ENCODE results near the gene FLG. TPM values are rescaled to one million over a fixed set of nuclear protein-coding genes. Genes with fewer than 3 reads are reported as not detected.
"Not testable (repeated sequence)": the region's sequence is repeated elsewhere in the genome, so short reads cannot be mapped to it uniquely, and the experiment has no call there.

Gene FLG
- 0.06 and 0.19 TPM in 2 replicates for total RNA-seq

DNA sequence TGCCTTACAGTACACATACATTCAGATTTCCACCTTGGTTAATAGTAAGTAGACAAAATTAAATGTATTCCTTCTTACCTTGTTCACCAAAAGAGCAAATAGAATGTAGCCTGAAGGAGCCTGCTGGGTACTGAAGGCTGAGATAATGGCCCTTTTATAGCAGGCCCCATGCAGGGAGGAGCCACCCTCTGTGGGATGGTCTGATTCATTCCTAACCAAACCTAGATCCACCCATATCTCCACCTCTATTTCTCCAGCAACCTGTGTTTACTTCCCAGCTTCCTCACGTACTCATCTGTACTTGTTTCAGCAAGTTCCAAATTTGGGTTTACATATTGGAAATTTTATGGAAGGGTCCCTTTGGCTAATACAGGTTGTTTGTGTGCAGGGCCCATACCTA is at the start of gene FLG:
Gene FLG, minus strand, starts transcription at position 129 of the 400 bp plus-strand sequence. CDS start 9,783 bp downstream, outside the sequence.
- no peak for DNase-seq (ENCODE audit: extremely low read depth, low read depth, low spot score)

- DNase-seq (ENCODE audit: extremely low read depth, low read depth, low spot score) = no peak
These were observed 49.4 kb upstream of the FLG start for GRCh38 chr1:152374451-152374850.

- DNase-seq (ENCODE audit: extremely low read depth, low read depth, low spot score) = no peak
These were observed 47.6 kb upstream of the FLG start for GRCh38 chr1:152372672-152373071.

- no peak for DNase-seq (ENCODE audit: extremely low read depth, low read depth, low spot score)
These were observed 42.4 kb upstream of the FLG start for GRCh38 chr1:152367436-152367835.

GRCh38 chr1:152359906-152360305 is 34.9 kb upstream of the FLG start, which contains the start of gene FLG2:
FLG2 (minus strand) TSS chr1:152360006; CDS start chr1:152358884, 1,122 bp downstream.
- no peak for DNase-seq (ENCODE audit: extremely low read depth, low read depth, low spot score)

GRCh38 chr1:152356736-152357135 is 31.7 kb upstream of the FLG start:
- DNase-seq (ENCODE audit: extremely low read depth, low read depth, low spot score) = no peak

- no peak for DNase-seq (ENCODE audit: extremely low read depth, low read depth, low spot score)
These were observed 24.6 kb upstream of the FLG start for GRCh38 chr1:152349611-152350010.

DNA sequence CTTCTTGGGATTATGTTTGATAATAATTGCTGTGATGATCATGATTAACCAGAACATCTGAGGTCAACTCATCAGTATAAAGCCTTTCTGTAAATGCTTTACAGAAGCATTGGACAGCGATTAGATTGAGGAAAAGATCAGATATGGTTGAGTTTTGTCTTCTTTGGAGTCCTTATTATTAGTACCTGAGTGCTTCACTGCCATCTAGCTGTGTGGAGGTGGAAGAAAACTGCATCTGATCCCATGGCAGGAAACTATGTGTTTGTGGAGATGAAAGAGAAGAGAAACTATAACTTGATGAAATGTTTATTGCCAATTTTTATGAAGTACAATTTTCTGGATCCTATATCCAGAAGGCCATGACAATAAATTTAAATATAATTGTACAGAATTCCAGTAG is 23.4 kb upstream of the FLG start:
- DNase-seq (ENCODE audit: extremely low read depth, low read depth, low spot score) = no peak

- DNase-seq (ENCODE audit: extremely low read depth, low read depth, low spot score) = peak; percentile 36
These were observed 22.2 kb upstream of the FLG start for GRCh38 chr1:152347116-152347728.

DNA sequence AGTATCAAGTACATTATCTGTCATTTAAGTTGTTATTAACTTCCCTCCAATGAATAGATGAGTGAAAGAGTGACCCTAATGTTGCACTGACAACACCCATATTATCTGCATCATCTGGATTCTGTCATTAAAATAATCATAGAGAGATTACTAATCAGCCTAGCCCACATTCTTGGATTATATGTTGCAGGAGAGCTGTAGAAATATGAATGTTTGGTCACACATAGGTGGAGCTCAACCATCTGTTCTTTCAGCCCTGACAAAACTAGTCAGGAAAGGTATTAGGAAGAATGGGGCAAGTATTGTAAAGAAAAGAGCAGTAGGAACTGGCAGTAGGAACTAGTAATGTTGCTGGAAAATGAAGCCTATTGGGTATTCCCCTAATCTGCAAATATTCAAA is 19.4 kb upstream of the FLG start:
- no peak for DNase-seq (ENCODE audit: extremely low read depth, low read depth, low spot score)

GRCh38 chr1:152343006-152343405 is 18.0 kb upstream of the FLG start:
- DNase-seq (ENCODE audit: extremely low read depth, low read depth, low spot score) = no peak

- DNase-seq (ENCODE audit: extremely low read depth, low read depth, low spot score) = no peak
These were observed 10.4 kb upstream of the FLG start for GRCh38 chr1:152335399-152335798.

DNA sequence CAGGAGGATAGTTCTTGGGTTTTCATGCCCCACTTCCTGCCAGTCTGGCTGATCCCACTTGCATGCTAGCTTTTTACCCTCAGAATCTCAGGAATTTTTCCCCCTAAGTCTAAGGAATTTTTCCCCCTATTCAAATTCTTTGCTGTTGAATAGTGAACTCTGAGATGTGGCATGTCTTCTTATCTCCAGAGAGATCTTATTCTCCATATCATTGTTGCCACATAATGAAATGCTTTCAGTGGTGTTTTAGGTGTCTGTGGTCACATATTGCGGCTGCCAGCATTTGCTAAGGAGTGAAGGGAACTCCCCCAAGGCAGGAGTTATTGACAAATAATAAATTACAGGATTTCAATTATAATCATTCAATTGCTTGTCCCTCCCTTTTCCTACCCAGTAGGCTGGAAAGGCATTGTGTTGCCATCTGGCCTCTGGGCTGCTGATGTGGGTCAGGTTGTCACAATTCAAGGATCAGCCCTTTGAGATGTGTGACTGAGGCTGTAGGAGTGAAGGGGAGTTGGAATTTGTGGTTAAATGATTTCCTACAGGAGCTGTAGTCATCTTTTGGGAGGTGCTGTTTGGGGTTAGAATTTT is 3.9 kb upstream of the FLG start:
- no peak for DNase-seq (ENCODE audit: extremely low read depth, low read depth, low spot score)

DNA sequence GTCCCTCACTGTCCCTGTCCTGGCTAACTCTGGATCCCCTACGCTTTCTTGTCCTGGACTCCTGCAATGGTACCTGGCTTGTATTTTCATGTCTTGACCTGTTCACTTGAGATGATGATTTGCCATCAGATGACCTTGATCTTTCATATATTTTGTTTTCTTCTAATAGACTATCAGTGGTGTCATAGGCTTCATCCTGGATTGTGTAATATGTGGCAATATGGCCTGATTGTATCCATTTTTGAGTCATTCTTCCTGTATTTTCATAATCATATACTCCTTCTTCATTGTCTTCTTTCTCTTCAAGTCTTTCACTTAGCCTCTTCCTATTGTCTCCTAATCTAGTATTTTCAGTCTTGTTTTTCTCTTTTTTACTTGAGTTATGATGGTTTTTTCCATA is 11.1 kb downstream of the FLG start:
- no peak for DNase-seq (ENCODE audit: extremely low read depth, low read depth, low spot score)

DNA sequence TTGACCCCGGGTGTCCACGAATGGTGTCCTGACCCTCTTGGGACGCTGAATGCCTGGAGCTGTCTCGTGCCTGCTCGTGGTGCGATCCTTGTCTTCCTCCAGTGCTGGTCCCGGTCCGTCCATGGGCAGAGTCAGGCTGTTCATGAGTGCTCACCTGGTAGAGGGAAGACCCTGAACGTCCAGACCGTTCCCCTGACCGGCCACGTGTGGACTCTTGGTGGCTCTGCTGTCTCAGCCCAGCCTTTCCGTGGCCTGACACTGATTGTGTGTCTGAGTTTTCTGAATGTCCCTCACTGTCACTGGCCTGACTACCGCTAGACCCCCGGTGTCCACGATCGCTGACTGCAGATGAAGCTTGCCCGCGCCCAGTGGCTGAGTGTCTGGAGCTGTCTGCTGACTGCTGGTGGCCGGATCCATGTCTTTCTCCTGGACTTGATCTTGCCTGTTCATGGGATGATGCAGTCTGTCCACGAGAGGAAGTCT is 11.7 kb downstream of the FLG start:
- no peak for DNase-seq (ENCODE audit: extremely low read depth, low read depth, low spot score)

GRCh38 chr1:152312169-152312568 is 12.9 kb downstream of the FLG start:
- not testable (repeated sequence) for DNase-seq (ENCODE audit: extremely low read depth, low read depth, low spot score)

- DNase-seq (ENCODE audit: extremely low read depth, low read depth, low spot score) = no peak
These were observed 15.1 kb downstream of the FLG start for GRCh38 chr1:152309955-152310354.

GRCh38 chr1:152309320-152309901 is 15.6 kb downstream of the FLG start:
- not testable (repeated sequence) for DNase-seq (ENCODE audit: extremely low read depth, low read depth, low spot score)

GRCh38 chr1:152308758-152309157 is 16.3 kb downstream of the FLG start:
- not testable (repeated sequence) for DNase-seq (ENCODE audit: extremely low read depth, low read depth, low spot score)

GRCh38 chr1:152307970-152308369 is 17.1 kb downstream of the FLG start:
- not testable (repeated sequence) for DNase-seq (ENCODE audit: extremely low read depth, low read depth, low spot score)

DNA sequence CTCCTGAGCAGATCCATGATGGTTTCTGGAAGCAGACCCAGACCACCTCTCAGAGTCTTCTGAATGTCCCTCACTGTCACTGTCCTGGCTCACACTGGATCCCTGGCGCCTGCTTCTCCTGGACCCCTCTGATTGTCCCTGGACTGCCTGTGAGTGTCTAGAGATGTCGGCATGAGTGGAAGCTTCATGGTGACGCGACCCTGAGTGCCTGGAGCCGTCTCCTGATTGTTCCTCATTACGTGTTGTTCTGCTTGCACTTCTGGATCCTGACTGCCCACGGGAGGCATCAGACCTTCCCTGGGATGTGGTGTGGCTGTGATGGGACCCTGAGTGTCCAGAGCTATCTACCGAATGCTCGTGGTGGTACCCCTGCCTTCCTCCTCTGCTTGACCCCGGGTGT is 18.9 kb downstream of the FLG start:
- DNase-seq (ENCODE audit: extremely low read depth, low read depth, low spot score) = not testable (repeated sequence)

DNA sequence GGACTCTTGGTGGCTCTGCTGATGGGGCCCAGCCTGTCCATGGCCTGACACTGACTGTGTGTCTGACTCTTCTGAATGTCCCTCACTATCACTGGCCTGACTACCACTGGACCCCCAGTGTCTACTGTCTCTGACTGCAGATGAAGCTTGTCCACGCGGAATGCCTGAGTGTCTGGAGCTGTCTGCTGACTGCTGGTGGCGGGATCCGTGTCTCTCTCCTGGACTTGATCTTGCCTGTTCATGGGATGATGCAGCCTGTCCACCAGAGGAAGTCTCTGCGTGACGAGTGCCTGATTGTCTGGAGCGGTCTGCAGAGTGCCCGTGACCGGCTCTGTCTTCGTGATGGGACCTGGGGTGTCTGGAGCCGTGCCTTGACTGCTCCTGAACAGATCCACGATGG is 20.3 kb downstream of the FLG start:
- DNase-seq (ENCODE audit: extremely low read depth, low read depth, low spot score) = not testable (repeated sequence)

Measured in glomerular endothelial cell (primary cell).